K562 (cell line): Measurements from ENCODE around the gene SCPEP1. TPM values are rescaled to one million over a fixed set of nuclear protein-coding genes. Genes with fewer than 3 reads are reported as not detected.

ENCODE experiments used
- ATAC-seq: fragments of 200-7000 bp; cut with Tn5 transposase; 3 replicates; pipeline ENCODE4 v1.9.1; 2020; ENCODE audit warnings: moderate library complexity
- BruUV-seq: library from RNA; stranded (reverse); fragments of 400-500 nt; replicated peaks from 2 replicates; lab custom pipeline; 2021; lab: Mats Ljungman, UMichigan
- CTCF ChIA-PET: fragments of 300-600 bp; formaldehyde crosslinking; extraction: SDS; loops from one replicate; lab custom pipeline; 2021; ENCODE audit warnings: low intra/inter-chr PET ratio; lab: Yijun Ruan, JAX
- POLR2A ChIA-PET: fragments of 300-600, 350-650 bp; sonication (Branson Sonifier 250); formaldehyde crosslinking; extraction: SDS; loops from one replicate; lab custom pipeline; 2021; ENCODE audit warnings: antibody characterized with exemption, inconsistent platforms; lab: Yijun Ruan, JAX
- DNase-seq, 4 experiments: peaks; one replicate each; pipeline versions ENCODE4 v3.0.0 to v3.0.0-alpha.2; 2011 to 2018; ENCODE audit warnings: low spot score in 3 of 4, mixed read lengths in 3 of 4; ENCODE audit errors: extremely low read depth in 1 of 4
- FAIRE-seq: peaks from 2 replicates; lab custom pipeline; 2011; peaks lifted over from hg19 to GRCh38; lab: Jason Lieb, UNC
- H2AFZ ChIP-seq: 2 replicates; pipeline ENCODE4 v1.6.0; 2011; ENCODE audit warnings: low read depth, low read length, control low read depth, inconsistent platforms
- H3K27ac ChIP-seq: fragments of 200-600 bp; 3 replicates; pipeline ENCODE4 v1.8.0; 2011; ENCODE audit warnings: low read depth, mild to moderate bottlenecking, control low read depth, inconsistent platforms, low read length, moderate library complexity, mixed read lengths; ENCODE audit errors: extremely low read depth
- H3K27me3 ChIP-seq, 2 experiments: fragments of 300-600 bp in 1 of 2; 2 replicates in 1 of 2; 3 replicates in 1 of 2; pipeline versions ENCODE4 v1.6.0 to v1.8.0; 2011; ENCODE audit warnings: inconsistent platforms in 2 of 2, low read length in 2 of 2, mild to moderate bottlenecking in 1 of 2, mixed read lengths in 1 of 2, moderate library complexity in 1 of 2; ENCODE audit not compliant: control insufficient read depth in 2 of 2, insufficient read depth in 2 of 2
- H3K36me3 ChIP-seq: fragments of 300-600 bp; 3 replicates; pipeline ENCODE4 v1.8.0; 2011; ENCODE audit warnings: mild to moderate bottlenecking, low read length, inconsistent platforms; ENCODE audit not compliant: control insufficient read depth, insufficient read depth
- H3K4me1 ChIP-seq, 2 experiments: fragments of 200-600 bp in 1 of 2; replicated peaks in 1 of 2; 2 replicates in 1 of 2; 3 replicates in 1 of 2; pipeline versions ENCODE4 v1.5.1 to v1.8.0; 2011; ENCODE audit warnings: inconsistent platforms in 2 of 2, low read length in 2 of 2, mild to moderate bottlenecking in 1 of 2, mixed read lengths in 1 of 2, moderate library complexity in 1 of 2; ENCODE audit not compliant: control insufficient read depth in 2 of 2, insufficient read depth in 2 of 2
- H3K4me2 ChIP-seq: 2 replicates; pipeline ENCODE4 v1.6.1; 2011; ENCODE audit warnings: low read length, control low read depth, inconsistent platforms, mixed read lengths; ENCODE audit not compliant: insufficient read depth
- H3K4me3 ChIP-seq: fragments of 200-600 bp; sonication (generic), shearing (Covaris generic); 2 replicates; pipeline ENCODE4 v1.5.1; 2016; ENCODE audit warnings: control low read depth, inconsistent platforms
- H3K79me2 ChIP-seq: fragments of 200-600 bp; 3 replicates; pipeline ENCODE4 v1.8.0; 2011; ENCODE audit warnings: low read length, inconsistent platforms; ENCODE audit not compliant: control insufficient read depth, insufficient read depth
- H3K9ac ChIP-seq, 2 experiments: 2 replicates each; pipeline versions ENCODE4 v1.6.0 to v1.6.1; 2011; ENCODE audit warnings: low read depth in 2 of 2, low read length in 2 of 2, control low read depth in 1 of 2, inconsistent platforms in 1 of 2, mild to moderate bottlenecking in 1 of 2, mixed read lengths in 1 of 2; ENCODE audit not compliant: insufficient read depth in 1 of 2
- H3K9me1 ChIP-seq: one replicate; pipeline ENCODE4 v1.6.0; 2011; ENCODE audit warnings: inconsistent platforms, mild to moderate bottlenecking, low read length, moderate library complexity; ENCODE audit not compliant: control insufficient read depth, insufficient read depth
- H3K9me3 ChIP-seq: replicated peaks from 2 replicates; pipeline ENCODE4 v1.5.1; 2011; ENCODE audit warnings: low read depth, low read length, inconsistent platforms; ENCODE audit not compliant: control insufficient read depth, insufficient read depth
- H4K20me1 ChIP-seq: replicated peaks from 2 replicates; pipeline ENCODE4 v1.6.1; 2011; ENCODE audit warnings: low read length, inconsistent platforms, mixed read lengths; ENCODE audit not compliant: control insufficient read depth, insufficient read depth
- CBX5 ChIP-seq: IDR thresholded peaks from 2 replicates; pipeline ENCODE4 v1.6.1; 2014; ENCODE audit warnings: low read depth, borderline replicate concordance
- ESRRA ChIP-seq: fragments of 450-650 bp; IDR thresholded peaks from 2 replicates; pipeline ENCODE4 v1.6.1; 2014; ENCODE audit warnings: low read depth, mild to moderate bottlenecking, moderate library complexity, borderline replicate concordance
- FOXK1 ChIP-seq: sonication (generic); formaldehyde crosslinking; IDR thresholded peaks from 2 replicates; pipeline ENCODE4 v1.8.0; 2022; ENCODE audit warnings: missing genetic modification reagents, mild to moderate bottlenecking, borderline replicate concordance
- IFI16 ChIP-seq: fragments of 250-450 bp; sonication (Bioruptor Pico); IDR thresholded peaks from 2 replicates; pipeline ENCODE4 v2.1.2; 2022; ENCODE audit warnings: mild to moderate bottlenecking, inconsistent platforms
- KHSRP ChIP-seq: fragments of 450-650 bp; IDR thresholded peaks from 2 replicates; pipeline ENCODE4 v1.6.1; 2017
- LARP7 ChIP-seq: fragments of 450-650 bp; IDR thresholded peaks from 2 replicates; pipeline ENCODE4 v1.6.1; 2016
- MTF1 ChIP-seq: fragments of 250-450 bp; sonication (Bioruptor Pico); IDR thresholded peaks from 2 replicates; pipeline ENCODE4 v1.9.0; 2021; ENCODE audit warnings: moderate library complexity, mild to moderate bottlenecking, inconsistent platforms, borderline replicate concordance
- NFYB ChIP-seq: IDR thresholded peaks from 2 replicates; pipeline ENCODE4 v1.6.1; 2011; ENCODE audit warnings: mild to moderate bottlenecking, moderate library complexity; ENCODE audit not compliant: insufficient read length; ENCODE audit errors: extremely low read depth
- PRPF4 ChIP-seq: fragments of 200-400 bp; formaldehyde crosslinking; IDR thresholded peaks from one replicate; pipeline ENCODE4 v1.6.1; 2017; ENCODE audit warnings: low read length, low read depth, mild to moderate bottlenecking; ENCODE audit not compliant: insufficient read depth, poor library complexity, severe bottlenecking
- PTBP1 ChIP-seq: fragments of 200-400 bp; formaldehyde crosslinking; IDR thresholded peaks from 2 replicates; pipeline ENCODE4 v1.6.1; 2017; ENCODE audit warnings: low read depth, low read length
- RBM14 ChIP-seq: fragments of 200-400 bp; formaldehyde crosslinking; IDR thresholded peaks from 2 replicates; pipeline ENCODE4 v1.6.1; 2018; ENCODE audit warnings: low read depth, mild to moderate bottlenecking, low read length, moderate library complexity, borderline replicate concordance; ENCODE audit not compliant: insufficient read depth
- RBM39 ChIP-seq: fragments of 200-400 bp; formaldehyde crosslinking; optimal IDR thresholded peaks from 2 replicates; pipeline ENCODE3; 2018; ENCODE audit warnings: low read depth, low read length
- SMAD2 ChIP-seq: fragments of 150-350 bp; IDR thresholded peaks from 2 replicates; pipeline ENCODE4 v1.6.1; 2014; ENCODE audit warnings: low read depth, mild to moderate bottlenecking, low read length
- TFE3 ChIP-seq: fragments of 450-650 bp; formaldehyde crosslinking; IDR thresholded peaks from 2 replicates; pipeline ENCODE4 v1.4.0; 2020; ENCODE audit warnings: mild to moderate bottlenecking, mixed read lengths
- THRAP3 ChIP-seq: fragments of 450-650 bp; IDR thresholded peaks from 2 replicates; pipeline ENCODE4 v1.6.1; 2016; ENCODE audit warnings: mild to moderate bottlenecking, inconsistent platforms, borderline replicate concordance
- ZBTB17 ChIP-seq: fragments of 450-650 bp; formaldehyde crosslinking; IDR thresholded peaks from 2 replicates; pipeline ENCODE4 v1.4.0; 2020; ENCODE audit warnings: mild to moderate bottlenecking
- ZC3H4 ChIP-seq: sonication (generic); formaldehyde crosslinking; IDR thresholded peaks from 2 replicates; pipeline ENCODE4 v1.9.0; 2021; ENCODE audit warnings: missing genetic modification reagents, borderline replicate concordance
- ZKSCAN1 ChIP-seq: fragments of 150-350 bp; IDR thresholded peaks from 2 replicates; pipeline ENCODE4 v1.6.1; 2016; ENCODE audit warnings: low read depth, low read length
- ZNF224 ChIP-seq: sonication (generic); formaldehyde crosslinking; IDR thresholded peaks from 2 replicates; pipeline ENCODE4 v1.8.0; 2022; ENCODE audit warnings: mild to moderate bottlenecking, missing genetic modification reagents
- ZNF408 ChIP-seq: fragments of 250-450 bp; sonication (Bioruptor Pico); IDR thresholded peaks from 2 replicates; pipeline ENCODE4 v1.4.0; 2020; ENCODE audit warnings: low read depth, mild to moderate bottlenecking, moderate library complexity
- ZNF830 ChIP-seq: fragments of 250-450 bp; sonication (Bioruptor Pico); IDR thresholded peaks from 2 replicates; pipeline ENCODE4 v1.5.0; 2021; ENCODE audit warnings: mild to moderate bottlenecking
- WGBS: fragments of 100-300 bp; shearing (Covaris generic); methylation state at CpG from one replicate; pipeline ENCODE4 v1.1.6; 2016; ENCODE audit warnings: low coverage, mixed read lengths; ENCODE audit not compliant: insufficient coverage; ENCODE audit errors: missing lambda C conversion rate; 5-methylcytosine and 5-hydroxymethylcytosine counted together
- in situ Hi-C: fragments of 300-500 bp; cut with MboI; formaldehyde crosslinking; loops from 4 replicates; pipeline ENCODE4 v1.15.0; 2018; ENCODE audit warnings: inconsistent platforms, mixed read lengths
- intact Hi-C: fragments of 100-400 bp; cut with micrococcal nuclease; formaldehyde crosslinking; loops from 2 replicates; pipeline ENCODE4 v1.14.2; 2022
- polyA plus RNA-seq, 8 experiments: library from polyadenylated mRNA; depleted of rRNA in 4 of 8; stranded (reverse) in 5 of 8; unstranded in 3 of 8; fragments of >200 nt; fragmentation: Nextera tagmentation in 2 of 8; fragmentation: Illumina TruSeq in 1 of 8; extraction: Ambion mirVana in 2 of 8; extraction: Trizol in 1 of 8; gene quantifications; 2 replicates each; pipeline versions ENCODE4 v1.2.1 to v1.2.3, GENCODE V29; 2011 to 2014; ENCODE audit warnings: inconsistent platforms in 1 of 8, missing spikeins in 1 of 8
- total RNA-seq, 7 experiments: library from RNA; depleted of rRNA in 6 of 7; stranded (reverse); fragments of >200 nt in 6 of 7; fragmentation: Illumina TruSeq in 2 of 7; extraction: Trizol in 2 of 7; gene quantifications; 2 replicates each; pipeline versions ENCODE4 v1.2.1 to v1.2.3, GENCODE V29; 2011 to 2021; ENCODE audit warnings: low replicate concordance in 1 of 7

Gene SCPEP1
- total and polyA plus RNA-seq, 9 of the 15 experiments (the other 6 are each of a cell fraction or from before 2014, with no cell fraction given), result 5.1 to 14.8 (median 7.2) TPM

GRCh38 chr17:56960596-56961538 is 17.1 kb upstream of the SCPEP1 start, which contains the start of gene COIL:
Gene COIL (minus strand): TSS chr17:56961050. CDS start chr17:56961019, 31 bp downstream.
- H3K9ac ChIP-seq, result peak within 1 kb of the TSS; percentile 90 to 99
- DNase-seq (peak; percentile 91 to 96 (median 94)), FAIRE-seq (peak; percentile 92), ATAC-seq (peak; percentile 96)
- CTCF ChIA-PET, result interaction anchor here (0.6 to 1.6 kb wide), 2 partner anchors 141 to 150 kb away, joined by 3 read pairs; no protein-coding TSS in a partner anchor
- no peaks in the 10 kb centered on the region for H3K9me1 ChIP-seq
- H4K20me1 ChIP-seq, result no peaks in the 10 kb centered on the region
- peak within 1 kb of the TSS; percentile 70 for H3K4me3 ChIP-seq
- no peaks in the 10 kb centered on the region for H3K9me3 ChIP-seq
- peaks cover 8 to 10% of the 10 kb centered on the region in 2 experiments; a peak in 4 of 5 replicates for H3K4me1 ChIP-seq
- 5% methylated on average over 43 of the region's 59 CpGs for WGBS
- H3K4me2 ChIP-seq, result peak within 1 kb of the TSS; percentile 87
- H2AFZ ChIP-seq, result peak within 1 kb of the TSS; percentile 95
- BruUV-seq, result TSS peak; percentile 70
- intact Hi-C loops, result loop anchor here (5.0 kb wide), 1 partner anchor 51 kb away; no protein-coding TSS in a partner anchor
- POLR2A ChIA-PET, result interaction anchor here (0.6 to 1.9 kb wide), 8 partner anchors 10 to 181 kb away, joined by 3 to 8 read pairs (median 3); no protein-coding TSS in a partner anchor
- peaks cover 42% of the 10 kb centered on the region for H3K79me2 ChIP-seq
- H3K27me3 ChIP-seq, result no peaks in the 10 kb centered on the region
- in situ Hi-C loops, result no loop called here
- H3K36me3 ChIP-seq, result peaks cover 17% of the 10 kb centered on the region
- H3K27ac ChIP-seq, result peak within 1 kb of the TSS; percentile 92
- TF ChIP-seq PTBP1, result no peak
- TF ChIP-seq RBM14, result no peak
- no peak for TF ChIP-seq KHSRP
- TF ChIP-seq ZKSCAN1, result no peak
- TF ChIP-seq CBX5, result no peak
- TF ChIP-seq THRAP3, result no peak
- TF ChIP-seq MTF1 (CRISPR knock-in tag), result no peak
- TF ChIP-seq RBM39, result no peak
- TF ChIP-seq TFE3 (CRISPR knock-in tag), result no peak
- TF ChIP-seq SMAD2, result no peak
- no peak for TF ChIP-seq ZBTB17 (CRISPR knock-in tag)
- TF ChIP-seq ZNF830, result no peak
- TF ChIP-seq ZNF408 (CRISPR knock-in tag), result no peak
- TF ChIP-seq IFI16 (CRISPR knock-in tag), result no peak
- TF ChIP-seq LARP7, result no peak
- peak; percentile 85 for TF ChIP-seq PRPF4
- no peak for TF ChIP-seq ZNF224
- no peak; the same call in 1 of the 2 replicates for TF ChIP-seq ESRRA
- TF ChIP-seq ZC3H4, result no peak
- TF ChIP-seq FOXK1 (CRISPR knock-in tag), result 0 out of 2 replicates have a peak, but pooled peaks have one; percentile 43
- TF ChIP-seq NFYB, result no peak
